Measurements from ENCODE around the gene ERV3-1.
"Not testable (repeated sequence)": the region's sequence is repeated elsewhere in the genome, so short reads cannot be mapped to it uniquely, and the experiment has no call there.

- not testable (repeated sequence) for TF ChIP-seq CTCF (conservative IDR thresholded peaks at IDR 0.05; ENCODE audit: low read depth in 2 of 2); EZH2 (IDR thresholded peaks at IDR 0.05; ENCODE audit: low read depth, unreplicated experiment); JUNB (IDR thresholded peaks at IDR 0.05; ENCODE audit: unreplicated experiment); POLR2AphosphoS5 (IDR thresholded peaks at IDR 0.05; ENCODE audit: low read depth); CREB1 (CRISPR knock-in tag; IDR thresholded peaks at IDR 0.05; ENCODE audit: low read depth); ZNF462 (CRISPR knock-in tag; IDR thresholded peaks at IDR 0.05); EZH2phosphoT487 (IDR thresholded peaks at IDR 0.05; ENCODE audit: unreplicated experiment); ETS1 (IDR thresholded peaks at IDR 0.05)
Measured at GRCh38 chr7:65046329-65046728, 39.8 kb upstream of the ERV3-1 start.

All from GM23338 (cell line).